Adrenal gland (tissue), 12 donors: ENCODE results near the gene FAR2. TPM values are rescaled to one million over a fixed set of nuclear protein-coding genes. Genes with fewer than 3 reads are reported as not detected.

Experiments used
- DNase-seq, 7 donors: peaks; one replicate each; pipeline ENCODE4 v3.0.0-alpha.2; 2019 to 2020
- H3K27ac ChIP-seq, 5 donors: fragments of 200-600 bp; sonication (generic) in 4 of 5; 1 replicate in 3 of 5; 2 replicates in 2 of 5; pipeline versions ENCODE4 v1.5.1 to v1.8.0; 2016 to 2020; ENCODE audit warnings: mild to moderate bottlenecking in 1 of 5
- H3K27me3 ChIP-seq: fragments of 200-600 bp; 2 replicates; pipeline ENCODE4 v1.8.0; 2021
- H3K36me3 ChIP-seq, 2 donors: fragments of 200-600 bp; replicated peaks in 1 of 2; 1 replicate in 1 of 2; 2 replicates in 1 of 2; pipeline versions ENCODE4 v1.5.1 to v1.8.0; 2018 to 2022
- H3K4me1 ChIP-seq, 2 donors: fragments of 200-600 bp; replicated peaks in 1 of 2; 1 replicate in 1 of 2; 2 replicates in 1 of 2; pipeline versions ENCODE4 v1.5.1 to v1.8.0; 2018 to 2021
- H3K4me3 ChIP-seq, 4 donors: fragments of 200-600 bp; sonication (generic) in 3 of 4; one replicate each; pipeline ENCODE4 v1.5.1; 2016 to 2018
- H3K9me3 ChIP-seq, 3 donors: fragments of 200-600 bp; sonication (generic) in 1 of 3; replicated peaks in 1 of 3; 1 replicate in 2 of 3; 2 replicates in 1 of 3; pipeline versions ENCODE4 v1.5.1 to v1.8.0; 2016 to 2021
- POLR2A ChIP-seq, 2 donors: fragments of 450-650 bp; IDR thresholded peaks; one replicate each; pipeline ENCODE4 v1.6.1; 2017; ENCODE audit warnings: antibody characterized with exemption in 2 of 2, mild to moderate bottlenecking in 2 of 2, moderate library complexity in 1 of 2
- WGBS, 4 donors: extraction: QIAGEN DNeasy Blood & Tissue Kit in 2 of 4; methylation state at CpG; one replicate each; pipeline versions ENCODE4 v1.1.5 to v1.1.7; 2013 to 2017; 5-methylcytosine and 5-hydroxymethylcytosine counted together
- intact Hi-C, 2 donors: fragments of 100-400 bp; cut with DNase I; formaldehyde crosslinking; loops; one replicate each; pipeline versions ENCODE4 v1.14.1 to v1.15.0; 2022 to 2023
- polyA plus RNA-seq, 3 donors: library from polyadenylated mRNA; stranded (reverse); fragments of 200-250 nt in 2 of 3; fragments of 350-450 nt in 1 of 3; fragmentation: Illumina TruSeq in 1 of 3; extraction: RNeasy Lipid Tissue Mini Kit (QIAGEN cat#74804) in 1 of 3; gene quantifications; one replicate each; pipeline ENCODE4 v1.2.3, GENCODE V29; 2013 to 2014
- total RNA-seq, 9 donors: library from RNA; depleted of rRNA in 4 of 9; stranded (reverse); fragments of >200 nt in 4 of 9; fragments of 120-200 nt in 1 of 9; fragmentation: NEBNext Ultra II Directional in 1 of 9; extraction: Animal tissue kit (Norgen Biotek cat#: 25700) in 1 of 9; gene quantifications; one replicate each; pipeline versions ENCODE4 v1.1.0 to v1.2.4, GENCODE V29; 2013 to 2023
- TF ChIP-seq, protein P1 (sequence below), 6 experiments: fragments of 450-650 bp in 4 of 6; fragments of 200-600 bp in 2 of 6; sonication (generic) in 1 of 6; IDR thresholded peaks; 1 replicate in 5 of 6; 2 replicates in 1 of 6; pipeline versions ENCODE4 v1.5.1 to v1.8.0; 2016 to 2021; ENCODE audit warnings: antibody characterized with exemption in 6 of 6, mild to moderate bottlenecking in 2 of 6, moderate library complexity in 1 of 6
- donor health status: healthy with polysubstance abuse.
- donor health status: Bipolar disorder and iron deficiency.
- donor health status: DM: yes; HTN: yes; CAD: no.
- donor health status: DM: no; HTN: no; CAD: no.
- donor health status: DM: no; HTN: no; CAD: no.
- donor health status: DM: yes; HTN: yes; CAD: no.

Gene FAR2
- total and polyA plus RNA-seq, 12 donors, result 1.9 to 10.3 (median 4.9) TPM

DNA sequence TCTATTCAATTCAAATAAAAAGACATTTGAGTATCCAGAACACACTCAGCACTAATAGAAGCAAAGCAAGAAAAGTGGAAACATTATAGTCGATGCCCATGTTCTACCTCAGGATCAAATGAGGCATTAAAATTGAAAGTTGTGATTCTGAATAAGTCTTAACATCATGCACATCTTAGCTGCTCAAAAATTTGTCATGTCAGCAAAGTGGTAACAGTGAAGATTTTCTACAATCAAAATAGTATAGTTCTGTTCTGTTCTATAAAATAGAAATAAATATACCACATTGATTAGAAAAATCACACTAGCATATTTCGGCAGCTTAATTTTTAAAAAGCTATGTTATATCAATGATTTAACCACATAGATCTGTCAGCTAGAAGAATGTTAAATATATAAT is 157.2 kb downstream of the FAR2 start:
- Histone ChIP-seq H3K4me3 (no peak overlapping the region), H3K9me3 (no peaks in the 10 kb centered on the region), H3K36me3 (no peaks in the 10 kb centered on the region), H3K4me1 (no peaks in the 10 kb centered on the region), H3K27me3 (no peaks in the 10 kb centered on the region), H3K27ac (no peak overlapping the region)
- 43 to 100% (median 71%) methylated on average over 2 of the region's 2 CpGs for WGBS, 4 donors
- intact Hi-C loops, result no loop called here
- no peak for DNase-seq
- TF ChIP-seq POLR2A (IDR thresholded peaks at IDR 0.05), result no peak
- TF ChIP-seq, protein P1, sequence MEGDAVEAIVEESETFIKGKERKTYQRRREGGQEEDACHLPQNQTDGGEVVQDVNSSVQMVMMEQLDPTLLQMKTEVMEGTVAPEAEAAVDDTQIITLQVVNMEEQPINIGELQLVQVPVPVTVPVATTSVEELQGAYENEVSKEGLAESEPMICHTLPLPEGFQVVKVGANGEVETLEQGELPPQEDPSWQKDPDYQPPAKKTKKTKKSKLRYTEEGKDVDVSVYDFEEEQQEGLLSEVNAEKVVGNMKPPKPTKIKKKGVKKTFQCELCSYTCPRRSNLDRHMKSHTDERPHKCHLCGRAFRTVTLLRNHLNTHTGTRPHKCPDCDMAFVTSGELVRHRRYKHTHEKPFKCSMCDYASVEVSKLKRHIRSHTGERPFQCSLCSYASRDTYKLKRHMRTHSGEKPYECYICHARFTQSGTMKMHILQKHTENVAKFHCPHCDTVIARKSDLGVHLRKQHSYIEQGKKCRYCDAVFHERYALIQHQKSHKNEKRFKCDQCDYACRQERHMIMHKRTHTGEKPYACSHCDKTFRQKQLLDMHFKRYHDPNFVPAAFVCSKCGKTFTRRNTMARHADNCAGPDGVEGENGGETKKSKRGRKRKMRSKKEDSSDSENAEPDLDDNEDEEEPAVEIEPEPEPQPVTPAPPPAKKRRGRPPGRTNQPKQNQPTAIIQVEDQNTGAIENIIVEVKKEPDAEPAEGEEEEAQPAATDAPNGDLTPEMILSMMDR (IDR thresholded peaks at IDR 0.05), result no peak

DNA sequence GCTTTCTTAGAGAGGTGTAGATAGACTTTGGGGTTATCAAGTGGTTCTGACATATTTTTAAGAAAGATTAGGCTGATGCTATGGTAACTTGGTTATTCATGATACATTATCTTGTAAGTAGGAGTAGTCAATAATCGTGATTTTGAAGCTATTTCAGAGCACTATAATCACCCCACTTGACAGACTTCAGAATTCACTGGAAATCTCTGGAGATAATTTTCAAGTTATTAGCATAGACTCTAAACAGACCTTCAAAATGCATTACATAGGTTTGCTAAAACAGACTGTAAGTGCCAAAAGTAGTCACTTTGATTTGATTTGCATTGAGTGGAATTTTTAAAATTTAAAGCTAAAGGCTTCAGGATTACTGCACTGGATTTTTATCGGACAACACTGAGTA is 157.6 kb downstream of the FAR2 start:
- intact Hi-C loops, result no loop called here
- H3K4me3 ChIP-seq, result no peak overlapping the region
- no peaks in the 10 kb centered on the region for H3K27me3 ChIP-seq
- no peak for TF ChIP-seq POLR2A (IDR thresholded peaks at IDR 0.05)
- TF ChIP-seq, protein P1 (IDR thresholded peaks at IDR 0.05), result no peak
- no peak for DNase-seq
- no peaks in the 10 kb centered on the region for H3K9me3 ChIP-seq
- H3K4me1 ChIP-seq, result no peaks in the 10 kb centered on the region
- no peaks in the 10 kb centered on the region for H3K36me3 ChIP-seq
- WGBS, 4 donors, result 72 to 81% (median 79%) methylated on average over 2 of the region's 2 CpGs
- no peak overlapping the region for H3K27ac ChIP-seq

DNA sequence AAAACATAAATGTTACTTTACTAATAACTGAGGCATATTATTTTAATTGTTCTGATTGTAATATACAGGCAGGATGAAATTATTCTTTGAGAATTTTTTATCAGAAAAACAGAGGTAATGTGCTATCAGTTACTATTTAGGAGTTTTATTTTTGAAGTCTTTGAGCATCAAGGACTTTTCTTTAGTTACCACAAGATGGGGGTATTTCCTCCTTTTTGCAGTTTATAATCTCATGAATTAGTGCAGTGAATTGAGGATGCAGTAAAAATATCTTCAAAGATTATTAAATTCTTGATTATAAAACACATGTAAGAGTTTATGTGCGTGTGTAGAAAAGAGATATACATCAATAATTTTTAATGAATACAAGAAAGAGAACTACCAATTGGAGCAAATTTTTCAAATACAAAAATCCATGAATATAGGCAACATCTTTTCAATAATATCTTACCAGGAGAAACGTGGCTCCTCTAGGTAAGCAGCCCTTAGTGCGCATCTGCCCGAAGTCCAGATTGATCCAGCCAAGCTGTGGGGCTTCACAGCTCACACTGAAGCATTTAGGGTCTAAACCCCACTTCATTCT is 160.3 kb downstream of the FAR2 start:
- TF ChIP-seq POLR2A (IDR thresholded peaks at IDR 0.05), result no peak
- TF ChIP-seq, protein P1 (IDR thresholded peaks at IDR 0.05), result peak in 4 of 6 experiments; percentile 27 to 47 (median 34)
- intact Hi-C loops, result no loop called here
- Histone ChIP-seq H3K9me3 (no peaks in the 10 kb centered on the region), H3K27ac (no peak overlapping the region), H3K36me3 (no peaks in the 10 kb centered on the region), H3K4me3 (no peak overlapping the region), H3K4me1 (no peaks in the 10 kb centered on the region), H3K27me3 (no peaks in the 10 kb centered on the region)
- no peak for DNase-seq
- WGBS, 4 donors, result 46 to 86% (median 68%) methylated on average over 4 of the region's 4 CpGs

GRCh38 chr12:29310899-29311298 is 161.8 kb downstream of the FAR2 start:
- WGBS, 4 donors, result 87 to 96% (median 94%) methylated on average over 4 of the region's 4 CpGs
- no peak overlapping the region for H3K27ac ChIP-seq
- H3K9me3 ChIP-seq, result no peaks in the 10 kb centered on the region
- DNase-seq, result no peak
- H3K27me3 ChIP-seq, result no peaks in the 10 kb centered on the region
- H3K36me3 ChIP-seq, result no peaks in the 10 kb centered on the region
- H3K4me1 ChIP-seq, result no peaks in the 10 kb centered on the region
- H3K4me3 ChIP-seq, result no peak overlapping the region
- intact Hi-C loops, result loop anchor here in 1 of 2 donors (10.0 kb wide), 1 partner anchor 236 kb away; no protein-coding TSS in a partner anchor
- TF ChIP-seq POLR2A (IDR thresholded peaks at IDR 0.05), result no peak
- TF ChIP-seq, protein P1 (IDR thresholded peaks at IDR 0.05), result no peak
